AG04450 (cell line): Measurements from ENCODE around the gene ZNF597. TPM values are rescaled to one million over a fixed set of nuclear protein-coding genes. Genes with fewer than 3 reads are reported as not detected.

Experiments used
- CTCF ChIA-PET: fragments of 300-600, 350-600 bp; formaldehyde crosslinking; extraction: SDS; loops from one replicate; lab custom pipeline; 2022; ENCODE audit warnings: antibody characterized with exemption, inconsistent platforms; lab: Charles Lee
- POLR2A ChIA-PET: fragments of 350-600 bp; formaldehyde crosslinking; extraction: SDS; loops from one replicate; lab custom pipeline; 2021; ENCODE audit warnings: antibody characterized with exemption, inconsistent platforms; lab: Yijun Ruan, JAX
- DNase-seq: peaks from one replicate; pipeline ENCODE4 v3.0.0-alpha.2; 2011; ENCODE audit warnings: low read depth, low spot score
- H3K27ac ChIP-seq: one replicate; pipeline ENCODE4 v1.5.1; 2012; ENCODE audit warnings: low read depth, low read length, control low read depth
- H3K27me3 ChIP-seq: one replicate; pipeline ENCODE4 v1.6.0; 2012; ENCODE audit warnings: low read length; ENCODE audit not compliant: control insufficient read depth, insufficient read depth
- H3K4me3 ChIP-seq: 2 replicates; pipeline ENCODE4 v1.5.1; 2011; ENCODE audit warnings: mild to moderate bottlenecking, low read depth, low read length, control low read depth
- H3K9me3 ChIP-seq: 2 replicates; pipeline ENCODE4 v1.5.1; 2012; ENCODE audit warnings: low read length; ENCODE audit not compliant: control insufficient read depth, insufficient read depth
- polyA plus RNA-seq: library from polyadenylated mRNA; depleted of rRNA; stranded (reverse); fragments of >200 nt; gene quantifications from 2 replicates; pipeline ENCODE4 v1.2.3, GENCODE V29; 2011
- TF ChIP-seq, protein P1 (sequence below): IDR thresholded peaks from 2 replicates; pipeline ENCODE4 v1.5.1; 2011; ENCODE audit warnings: low read depth, low read length, control low read depth, inconsistent platforms

Gene ZNF597
- polyA plus RNA-seq, 1 experiment = 1.8 TPM

DNA sequence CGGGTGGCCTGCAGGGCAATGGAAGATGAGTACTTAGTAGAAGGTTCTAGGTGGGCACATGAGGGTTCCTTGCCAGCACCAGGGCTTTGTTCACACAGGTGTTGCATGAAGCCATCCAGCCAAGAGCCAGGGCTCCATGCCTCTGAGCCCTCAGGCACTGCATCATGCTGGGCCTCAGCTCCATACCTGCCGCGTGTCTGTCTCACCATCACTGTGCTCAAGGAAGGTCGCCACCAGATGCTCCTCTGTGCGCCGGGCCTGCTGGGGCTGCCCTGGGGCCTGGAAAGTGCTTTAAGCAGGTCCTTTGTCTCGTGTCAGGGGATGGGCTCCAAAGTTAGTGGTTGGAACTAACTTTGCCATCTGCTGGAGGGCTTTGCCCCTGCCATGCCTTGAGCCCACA, 26.4 kb upstream of the ZNF597 start:
- Histone ChIP-seq H3K9me3 (peaks cover 9% of the 10 kb centered on the region), H3K27ac (no peak overlapping the region), H3K27me3 (no peaks in the 10 kb centered on the region), H3K4me3 (no peak overlapping the region)
- POLR2A ChIA-PET = no interaction called here
- TF ChIP-seq, protein P1, sequence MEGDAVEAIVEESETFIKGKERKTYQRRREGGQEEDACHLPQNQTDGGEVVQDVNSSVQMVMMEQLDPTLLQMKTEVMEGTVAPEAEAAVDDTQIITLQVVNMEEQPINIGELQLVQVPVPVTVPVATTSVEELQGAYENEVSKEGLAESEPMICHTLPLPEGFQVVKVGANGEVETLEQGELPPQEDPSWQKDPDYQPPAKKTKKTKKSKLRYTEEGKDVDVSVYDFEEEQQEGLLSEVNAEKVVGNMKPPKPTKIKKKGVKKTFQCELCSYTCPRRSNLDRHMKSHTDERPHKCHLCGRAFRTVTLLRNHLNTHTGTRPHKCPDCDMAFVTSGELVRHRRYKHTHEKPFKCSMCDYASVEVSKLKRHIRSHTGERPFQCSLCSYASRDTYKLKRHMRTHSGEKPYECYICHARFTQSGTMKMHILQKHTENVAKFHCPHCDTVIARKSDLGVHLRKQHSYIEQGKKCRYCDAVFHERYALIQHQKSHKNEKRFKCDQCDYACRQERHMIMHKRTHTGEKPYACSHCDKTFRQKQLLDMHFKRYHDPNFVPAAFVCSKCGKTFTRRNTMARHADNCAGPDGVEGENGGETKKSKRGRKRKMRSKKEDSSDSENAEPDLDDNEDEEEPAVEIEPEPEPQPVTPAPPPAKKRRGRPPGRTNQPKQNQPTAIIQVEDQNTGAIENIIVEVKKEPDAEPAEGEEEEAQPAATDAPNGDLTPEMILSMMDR = no peak
- CTCF ChIA-PET = no interaction called here
- no peak for DNase-seq

DNA sequence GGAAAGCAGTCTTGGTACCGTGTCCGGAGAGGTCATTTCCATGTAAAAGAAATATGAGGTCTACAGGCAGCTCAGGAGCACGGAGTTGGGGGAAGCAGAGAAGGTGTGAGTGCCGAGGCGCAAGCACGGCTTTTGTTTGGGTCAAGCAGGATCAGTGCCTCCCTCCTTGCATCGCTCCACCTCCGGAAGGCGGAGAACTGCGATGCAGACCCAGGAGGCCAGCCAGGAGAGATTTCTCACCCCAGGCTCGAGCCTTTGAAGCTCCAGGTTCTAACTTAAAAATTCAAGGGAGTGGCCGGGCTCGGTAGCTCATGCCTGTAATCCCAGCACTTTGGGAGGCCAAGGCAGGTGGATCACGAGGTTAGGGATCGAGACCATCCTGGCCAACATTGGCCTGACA, 25.2 kb upstream of the ZNF597 start:
- no peak for DNase-seq
- Histone ChIP-seq H3K4me3 (no peak overlapping the region), H3K27me3 (no peaks in the 10 kb centered on the region), H3K9me3 (peaks cover 9% of the 10 kb centered on the region), H3K27ac (no peak overlapping the region)
- POLR2A ChIA-PET = interaction anchor here (0.5 kb wide), 1 partner anchor 12 kb away, joined by 3 read pairs; no protein-coding TSS in a partner anchor
- CTCF ChIA-PET = no interaction called here
- TF ChIP-seq, protein P1 = no peak

DNA sequence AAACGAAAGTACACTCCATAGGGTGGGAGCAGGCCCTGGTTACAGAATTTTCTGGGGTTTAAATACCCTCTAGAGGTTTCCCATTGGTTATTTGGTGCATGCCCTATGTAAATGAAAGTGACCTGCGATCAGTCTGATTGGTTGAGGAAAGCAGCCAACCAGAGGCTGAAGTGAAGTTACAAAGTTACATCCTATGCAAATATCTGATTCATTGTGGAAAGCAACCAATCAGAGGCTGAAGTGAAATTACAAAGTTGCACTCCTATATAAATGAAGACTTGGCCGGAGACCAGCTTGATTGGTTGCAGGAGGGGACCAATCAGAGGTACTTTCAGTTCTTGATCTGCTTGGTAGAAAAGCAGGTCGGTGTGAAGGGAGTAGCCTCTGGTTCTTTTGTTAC, 24.6 kb upstream of the ZNF597 start:
- no peak overlapping the region for H3K27ac ChIP-seq
- no peak for DNase-seq
- H3K4me3 ChIP-seq = no peak overlapping the region
- CTCF ChIA-PET = no interaction called here
- H3K27me3 ChIP-seq = no peaks in the 10 kb centered on the region
- TF ChIP-seq, protein P1 = no peak
- peaks cover 9% of the 10 kb centered on the region for H3K9me3 ChIP-seq
- POLR2A ChIA-PET = interaction anchor here (0.5 kb wide), 1 partner anchor 12 kb away, joined by 3 read pairs; no protein-coding TSS in a partner anchor

DNA sequence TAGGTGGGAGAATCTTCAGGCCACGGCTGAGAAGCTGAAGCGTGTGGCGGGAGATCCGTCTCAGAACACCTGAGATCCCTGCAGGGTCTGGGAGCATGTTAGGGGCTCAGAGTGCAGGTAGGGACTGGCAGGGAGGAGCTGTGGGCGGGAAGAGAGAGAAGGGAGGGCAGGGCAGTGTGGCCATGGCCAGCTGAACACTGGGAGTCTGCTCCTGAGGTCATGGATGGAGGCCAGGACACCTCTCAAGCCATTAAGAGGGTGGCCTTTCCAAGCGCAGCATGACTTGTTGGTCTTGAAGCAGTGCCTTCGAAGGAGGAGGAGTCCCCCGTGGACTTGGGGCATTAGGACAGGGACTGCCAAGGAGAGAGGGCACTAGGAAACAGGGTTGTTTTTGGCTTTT, 23.9 kb upstream of the ZNF597 start:
- no peak overlapping the region for H3K27ac ChIP-seq
- CTCF ChIA-PET = no interaction called here
- POLR2A ChIA-PET = interaction anchor here (0.6 kb wide), 1 partner anchor 29 kb away, joined by 3 read pairs; no protein-coding TSS in a partner anchor
- TF ChIP-seq, protein P1 = no peak
- no peak overlapping the region for H3K4me3 ChIP-seq
- DNase-seq = no peak
- no peaks in the 10 kb centered on the region for H3K27me3 ChIP-seq
- peaks cover 9% of the 10 kb centered on the region for H3K9me3 ChIP-seq

DNA sequence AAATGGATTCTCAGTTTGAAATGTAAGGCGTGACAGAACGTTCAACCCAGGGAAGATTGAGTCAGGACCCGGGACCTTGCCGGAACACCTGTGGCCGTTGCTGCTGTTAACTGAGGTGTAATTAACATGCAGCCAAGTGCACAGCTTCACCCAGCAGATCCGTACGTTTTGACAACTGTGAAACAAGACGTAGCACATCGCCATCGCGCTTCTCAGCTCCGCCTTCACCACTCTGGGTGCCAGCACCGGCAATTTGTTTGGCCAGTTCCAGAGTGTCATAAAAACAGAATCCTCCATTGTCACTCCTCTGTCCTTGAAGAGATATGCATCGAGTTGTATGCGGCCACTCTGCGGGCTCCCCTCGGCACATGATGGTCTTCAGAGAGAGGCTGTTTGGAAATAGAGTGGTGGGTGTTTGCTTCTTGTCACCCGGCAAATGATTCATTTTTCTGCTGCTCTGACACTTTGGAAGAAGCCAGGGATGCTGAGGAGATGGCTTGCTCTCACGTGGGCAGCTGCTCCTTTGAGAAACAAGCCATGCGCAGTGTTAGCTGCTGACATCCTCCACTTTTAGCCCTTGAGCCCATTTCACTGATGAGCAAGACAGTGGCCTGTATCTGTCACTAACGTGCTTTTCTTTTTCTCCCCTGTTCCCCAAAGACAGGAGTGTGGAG, 22.7 kb upstream of the ZNF597 start:
- POLR2A ChIA-PET = no interaction called here
- H3K9me3 ChIP-seq = peaks cover 4% of the 10 kb centered on the region
- DNase-seq = no peak
- H3K27me3 ChIP-seq = no peaks in the 10 kb centered on the region
- H3K4me3 ChIP-seq = no peak overlapping the region
- H3K27ac ChIP-seq = no peak overlapping the region
- TF ChIP-seq, protein P1 = no peak
- CTCF ChIA-PET = no interaction called here
